Liver (tissue), 9 donors: Measurements from ENCODE around the gene FGB. TPM values are rescaled to one million over a fixed set of nuclear protein-coding genes. Genes with fewer than 3 reads are reported as not detected.

ENCODE experiments used
- DNase-seq: peaks from one replicate; pipeline ENCODE4 v3.0.0-alpha.2; 2017; ENCODE audit warnings: low spot score
- H3K27ac ChIP-seq, 2 donors: one replicate each; pipeline ENCODE4 v1.7.0; 2013; ENCODE audit warnings: inconsistent platforms in 2 of 2, low read length in 2 of 2, control low read depth in 1 of 2, low read depth in 1 of 2, mild to moderate bottlenecking in 1 of 2
- H3K27me3 ChIP-seq, 4 donors: one replicate each; pipeline versions ENCODE4 v1.6.1 to v1.7.0; 2013; ENCODE audit warnings: low read length in 3 of 4, inconsistent platforms in 1 of 4, mild to moderate bottlenecking in 1 of 4, moderate library complexity in 1 of 4; ENCODE audit not compliant: control insufficient read depth in 4 of 4, insufficient read depth in 4 of 4
- H3K36me3 ChIP-seq, 4 donors: one replicate each; pipeline versions ENCODE4 v1.6.1 to v1.7.0; 2013; ENCODE audit warnings: low read length in 3 of 4, mild to moderate bottlenecking in 3 of 4, low read depth in 1 of 4, moderate library complexity in 1 of 4; ENCODE audit not compliant: control insufficient read depth in 4 of 4, insufficient read depth in 3 of 4
- H3K4me1 ChIP-seq, 4 donors: one replicate each; pipeline versions ENCODE4 v1.6.1 to v1.7.0; 2013; ENCODE audit warnings: low read length in 3 of 4, mild to moderate bottlenecking in 3 of 4, moderate library complexity in 1 of 4; ENCODE audit not compliant: control insufficient read depth in 4 of 4, insufficient read depth in 4 of 4
- H3K4me3 ChIP-seq, 3 donors: one replicate each; pipeline versions ENCODE4 v1.6.1 to v1.7.0; 2013; ENCODE audit warnings: low read length in 3 of 3, control low read depth in 1 of 3, low read depth in 1 of 3, mild to moderate bottlenecking in 1 of 3
- H3K9ac ChIP-seq, 2 donors: one replicate each; pipeline ENCODE4 v1.7.0; 2013; ENCODE audit warnings: low read length in 2 of 2, mild to moderate bottlenecking in 2 of 2, moderate library complexity in 2 of 2, control low read depth in 1 of 2, low read depth in 1 of 2
- H3K9me3 ChIP-seq, 4 donors: one replicate each; pipeline versions ENCODE4 v1.6.1 to v1.7.0; 2013; ENCODE audit warnings: low read length in 3 of 4; ENCODE audit not compliant: control insufficient read depth in 4 of 4
- ATF3 ChIP-seq: IDR thresholded peaks from 2 replicates; pipeline ENCODE4 v1.6.1; 2016; ENCODE audit warnings: antibody characterized with exemption
- CTCF ChIP-seq: fragments of 150-350 bp; IDR thresholded peaks from 2 replicates; pipeline ENCODE4 v1.5.1; 2017; ENCODE audit warnings: improper control_type of control experiment, low read depth, low read length; ENCODE audit not compliant: missing input control
- EGR1 ChIP-seq, 2 donors: IDR thresholded peaks; 2 replicates each; pipeline ENCODE4 v1.6.1; 2016 to 2018; ENCODE audit warnings: antibody characterized with exemption in 2 of 2, low read depth in 2 of 2
- FOXA1 ChIP-seq: IDR thresholded peaks from 2 replicates; pipeline ENCODE4 v1.6.1; 2016; ENCODE audit warnings: antibody characterized with exemption
- FOXA2 ChIP-seq: IDR thresholded peaks from 2 replicates; pipeline ENCODE4 v1.6.1; 2016; ENCODE audit warnings: antibody characterized with exemption
- GABPA ChIP-seq, 2 donors: IDR thresholded peaks in 1 of 2; conservative IDR thresholded peaks in 1 of 2; 2 replicates each; pipeline ENCODE4 v1.6.1; 2016; ENCODE audit warnings: antibody characterized with exemption in 2 of 2, mild to moderate bottlenecking in 1 of 2, moderate library complexity in 1 of 2
- HNF4A ChIP-seq, 2 donors: conservative IDR thresholded peaks; 2 replicates each; pipeline ENCODE4 v1.6.1; 2016; ENCODE audit warnings: antibody characterized with exemption in 2 of 2, mild to moderate bottlenecking in 2 of 2
- HNF4G ChIP-seq: IDR thresholded peaks from 2 replicates; pipeline ENCODE4 v1.6.1; 2016; ENCODE audit warnings: antibody characterized with exemption
- JUND ChIP-seq, 2 donors: IDR thresholded peaks; 2 replicates each; pipeline ENCODE4 v1.6.1; 2016; ENCODE audit warnings: antibody characterized with exemption in 2 of 2
- MAX ChIP-seq: IDR thresholded peaks from 2 replicates; pipeline ENCODE4 v1.6.1; 2016; ENCODE audit warnings: antibody characterized with exemption
- NR2F2 ChIP-seq: IDR thresholded peaks from 2 replicates; pipeline ENCODE4 v1.6.1; 2016; ENCODE audit warnings: antibody characterized with exemption
- REST ChIP-seq: IDR thresholded peaks from 2 replicates; pipeline ENCODE4 v1.6.1; 2016; ENCODE audit warnings: antibody characterized with exemption, mild to moderate bottlenecking
- SP1 ChIP-seq: IDR thresholded peaks from 2 replicates; pipeline ENCODE4 v1.6.1; 2018; ENCODE audit warnings: antibody characterized with exemption, mild to moderate bottlenecking
- TAF1 ChIP-seq: conservative IDR thresholded peaks from 2 replicates; pipeline ENCODE4 v1.6.1; 2016; ENCODE audit warnings: antibody characterized with exemption, mild to moderate bottlenecking
- YY1 ChIP-seq: IDR thresholded peaks from 2 replicates; pipeline ENCODE4 v1.6.1; 2016; ENCODE audit warnings: antibody characterized with exemption, mild to moderate bottlenecking
- WGBS: extraction: QIAGEN DNeasy Blood & Tissue Kit; methylation state at CpG from one replicate; pipeline ENCODE4 v1.1.7; 2013; 5-methylcytosine and 5-hydroxymethylcytosine counted together
- polyA plus RNA-seq, 2 donors: library from polyadenylated mRNA; stranded (reverse) in 1 of 2; unstranded in 1 of 2; fragments of 200-250 nt in 1 of 2; fragments of >200 nt in 1 of 2; fragmentation: Nextera tagmentation in 1 of 2; extraction: Ambion mirVana in 1 of 2; gene quantifications; one replicate each; pipeline versions ENCODE4 v1.2.1 to v1.2.3, GENCODE V29; 2013 to 2015
- total RNA-seq, 2 donors: library from RNA; depleted of rRNA; stranded (reverse); fragments of >200 nt; gene quantifications; one replicate each; pipeline ENCODE4 v1.2.3, GENCODE V29; 2014
- TF ChIP-seq, protein P1 (sequence below): IDR thresholded peaks from 2 replicates; pipeline ENCODE4 v1.6.1; 2016; ENCODE audit warnings: antibody characterized with exemption
- donor health status: healthy.
- donor health status: healthy.
- donor health status: healthy.
- donor health status: healthy.
- donor health status: healthy.

Gene FGB
- total and polyA plus RNA-seq, 4 donors: 11,318 to 21,431 (median 15,382) TPM

GRCh38 chr4:154604696-154605200, 41.9 kb downstream of the FGB start:
- DNase-seq: no peak
- H3K4me1 ChIP-seq: peaks cover 0 to 21% (median 2%) of the 10 kb centered on the region in 4 donors
- peaks cover 2 to 36% (median 24%) of the 10 kb centered on the region in 4 donors for H3K36me3 ChIP-seq
- 61% methylated on average over 4 of the region's 4 CpGs for WGBS
- TF ChIP-seq ATF3: no peak
- peak; percentile 3 for TF ChIP-seq MAX
- TF ChIP-seq GABPA (IDR thresholded peaks at IDR 0.05 in 1 of 2, conservative IDR thresholded peaks at IDR 0.05 in 1 of 2): no peak
- no peak for TF ChIP-seq YY1
- no peak for TF ChIP-seq FOXA1
- TF ChIP-seq TAF1: no peak
- TF ChIP-seq, protein P1, sequence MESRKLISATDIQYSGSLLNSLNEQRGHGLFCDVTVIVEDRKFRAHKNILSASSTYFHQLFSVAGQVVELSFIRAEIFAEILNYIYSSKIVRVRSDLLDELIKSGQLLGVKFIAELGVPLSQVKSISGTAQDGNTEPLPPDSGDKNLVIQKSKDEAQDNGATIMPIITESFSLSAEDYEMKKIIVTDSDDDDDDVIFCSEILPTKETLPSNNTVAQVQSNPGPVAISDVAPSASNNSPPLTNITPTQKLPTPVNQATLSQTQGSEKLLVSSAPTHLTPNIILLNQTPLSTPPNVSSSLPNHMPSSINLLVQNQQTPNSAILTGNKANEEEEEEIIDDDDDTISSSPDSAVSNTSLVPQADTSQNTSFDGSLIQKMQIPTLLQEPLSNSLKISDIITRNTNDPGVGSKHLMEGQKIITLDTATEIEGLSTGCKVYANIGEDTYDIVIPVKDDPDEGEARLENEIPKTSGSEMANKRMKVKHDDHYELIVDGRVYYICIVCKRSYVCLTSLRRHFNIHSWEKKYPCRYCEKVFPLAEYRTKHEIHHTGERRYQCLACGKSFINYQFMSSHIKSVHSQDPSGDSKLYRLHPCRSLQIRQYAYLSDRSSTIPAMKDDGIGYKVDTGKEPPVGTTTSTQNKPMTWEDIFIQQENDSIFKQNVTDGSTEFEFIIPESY: peak; percentile 60
- TF ChIP-seq SP1: no peak
- TF ChIP-seq JUND (IDR thresholded peaks at IDR 0.05): peak in 1 of 2 donors; percentile 11
- H3K4me3 ChIP-seq: no peak overlapping the region
- peak overlapping the region in 1 of 2 donors; percentile 32 for H3K9ac ChIP-seq
- H3K27ac ChIP-seq: no peak overlapping the region
- H3K9me3 ChIP-seq: no peaks in the 10 kb centered on the region
- no peaks in the 10 kb centered on the region for H3K27me3 ChIP-seq

GRCh38 chr4:154606728-154607723, 44.2 kb downstream of the FGB start:
- Histone ChIP-seq H3K9ac (peak overlapping the region; percentile 36 to 57), H3K4me3 (peak overlapping the region; percentile 51 to 87 (median 53)), H3K27ac (peak overlapping the region in 1 of 2 donors; percentile 43), H3K4me1 (peaks cover 0 to 22% (median 0%) of the 10 kb centered on the region in 4 donors), H3K9me3 (no peaks in the 10 kb centered on the region), H3K27me3 (no peaks in the 10 kb centered on the region), H3K36me3 (peaks cover 2 to 46% (median 31%) of the 10 kb centered on the region in 4 donors)
- 42% methylated on average over 6 of the region's 6 CpGs for WGBS
- no peak for DNase-seq
- TF ChIP-seq CTCF (no peak), FOXA2 (no peak), SP1 (peak; percentile 12), YY1 (peak; percentile 11), HNF4A (conservative IDR thresholded peaks at IDR 0.05) (peak in 1 of 2 donors; percentile 26), JUND (IDR thresholded peaks at IDR 0.05) (no peak), HNF4G (no peak), REST (peak; percentile 14), MAX (no peak), NR2F2 (no peak), EGR1 (IDR thresholded peaks at IDR 0.05; ENCODE audit: low read depth in 2 of 2) (no peak)
